Measurements from ENCODE around the gene FOXRED2. TPM values are rescaled to one million over a fixed set of nuclear protein-coding genes. Genes with fewer than 3 reads are reported as not detected.

FOXRED2 gene
- total RNA-seq, 1 donor from 2014 or later, result 48.0 TPM

DNA sequence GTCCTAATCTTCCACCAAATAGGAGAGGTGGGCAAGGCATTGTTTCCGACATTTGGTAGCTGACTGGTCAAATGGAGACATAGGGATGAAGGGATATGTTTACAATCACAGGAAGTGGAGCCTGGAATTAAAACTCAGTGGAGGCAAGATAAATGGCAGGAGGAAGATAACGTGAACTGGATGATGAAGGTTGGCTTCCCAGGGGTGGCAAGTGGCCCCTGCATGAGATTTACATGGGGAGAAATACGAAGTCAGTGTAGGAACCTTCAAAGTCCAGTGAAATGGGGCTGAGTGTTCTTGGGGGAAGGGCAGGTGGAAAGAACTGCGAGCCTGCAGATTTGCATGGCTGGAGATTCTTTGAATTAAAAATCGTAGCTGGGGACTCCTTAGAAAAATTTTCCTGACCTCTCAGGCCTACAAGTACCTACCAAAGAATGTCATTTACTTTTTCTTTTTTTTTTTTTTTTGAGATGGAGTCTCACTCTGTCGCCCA is 724 bp upstream of the FOXRED2 start:
- peak overlapping the region; percentile 67 for H3K4me3 Mint-ChIP-seq (ENCODE audit: unreplicated experiment)
- no peak for DNase-seq (ENCODE audit: extremely low spot score, unreplicated experiment)
- no peaks in the 10 kb centered on the region for H3K9me3 Mint-ChIP-seq (ENCODE audit: unreplicated experiment)
- peaks cover 18% of the 10 kb centered on the region for H3K4me1 Mint-ChIP-seq (ENCODE audit: unreplicated experiment)
- no peaks in the 10 kb centered on the region for H3K27me3 Mint-ChIP-seq (ENCODE audit: unreplicated experiment)
- peaks cover 24% of the 10 kb centered on the region for H3K36me3 Mint-ChIP-seq (ENCODE audit: unreplicated experiment)
- peak overlapping the region; percentile 11 for H3K27ac Mint-ChIP-seq (ENCODE audit: unreplicated experiment)
- TF ChIP-seq, protein P1, sequence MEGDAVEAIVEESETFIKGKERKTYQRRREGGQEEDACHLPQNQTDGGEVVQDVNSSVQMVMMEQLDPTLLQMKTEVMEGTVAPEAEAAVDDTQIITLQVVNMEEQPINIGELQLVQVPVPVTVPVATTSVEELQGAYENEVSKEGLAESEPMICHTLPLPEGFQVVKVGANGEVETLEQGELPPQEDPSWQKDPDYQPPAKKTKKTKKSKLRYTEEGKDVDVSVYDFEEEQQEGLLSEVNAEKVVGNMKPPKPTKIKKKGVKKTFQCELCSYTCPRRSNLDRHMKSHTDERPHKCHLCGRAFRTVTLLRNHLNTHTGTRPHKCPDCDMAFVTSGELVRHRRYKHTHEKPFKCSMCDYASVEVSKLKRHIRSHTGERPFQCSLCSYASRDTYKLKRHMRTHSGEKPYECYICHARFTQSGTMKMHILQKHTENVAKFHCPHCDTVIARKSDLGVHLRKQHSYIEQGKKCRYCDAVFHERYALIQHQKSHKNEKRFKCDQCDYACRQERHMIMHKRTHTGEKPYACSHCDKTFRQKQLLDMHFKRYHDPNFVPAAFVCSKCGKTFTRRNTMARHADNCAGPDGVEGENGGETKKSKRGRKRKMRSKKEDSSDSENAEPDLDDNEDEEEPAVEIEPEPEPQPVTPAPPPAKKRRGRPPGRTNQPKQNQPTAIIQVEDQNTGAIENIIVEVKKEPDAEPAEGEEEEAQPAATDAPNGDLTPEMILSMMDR (IDR thresholded peaks at IDR 0.05), result no peak

DNA sequence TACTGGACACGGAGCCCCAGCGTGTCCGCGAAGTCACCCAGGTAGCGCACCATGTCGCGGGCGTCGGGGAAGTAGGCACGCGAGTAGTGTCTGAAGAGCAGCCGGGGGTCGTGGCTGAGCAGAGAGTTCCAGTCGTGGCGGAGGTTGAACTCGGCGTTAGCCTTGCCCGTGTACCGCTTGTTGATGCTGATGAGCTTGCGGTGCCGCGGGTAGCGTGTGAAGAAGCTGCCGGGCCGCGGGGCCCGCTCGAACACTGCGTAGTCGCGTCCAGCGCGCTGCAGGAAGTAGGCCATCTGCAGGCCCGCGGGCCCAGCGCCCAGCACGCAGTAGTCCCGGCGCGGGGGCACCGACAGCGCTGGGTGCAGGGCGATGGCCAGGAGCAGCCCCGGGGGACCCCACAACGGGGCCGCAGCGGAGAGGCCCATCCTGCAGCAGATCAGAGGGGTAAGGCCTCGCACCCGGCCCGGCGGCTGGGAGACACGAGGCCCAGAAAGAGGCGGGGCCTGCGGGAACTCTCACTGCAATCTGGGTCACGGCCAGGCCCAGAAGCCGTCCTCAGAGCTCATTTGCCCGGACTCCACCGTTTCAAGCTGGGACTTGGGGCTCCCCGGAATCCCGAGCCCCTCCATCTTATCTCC is 723 bp downstream of the FOXRED2 start:
- TF ChIP-seq, protein P1 (IDR thresholded peaks at IDR 0.05), result no peak
- Mint-ChIP-seq H3K27ac (ENCODE audit: unreplicated experiment) (no peak overlapping the region), H3K9me3 (ENCODE audit: unreplicated experiment) (no peaks in the 10 kb centered on the region), H3K27me3 (ENCODE audit: unreplicated experiment) (no peaks in the 10 kb centered on the region), H3K36me3 (ENCODE audit: unreplicated experiment) (peaks cover 12% of the 10 kb centered on the region), H3K4me1 (ENCODE audit: unreplicated experiment) (peaks cover 18% of the 10 kb centered on the region), H3K4me3 (ENCODE audit: unreplicated experiment) (peak overlapping the region; percentile 69)
- no peak for DNase-seq (ENCODE audit: extremely low spot score, unreplicated experiment)

DNA sequence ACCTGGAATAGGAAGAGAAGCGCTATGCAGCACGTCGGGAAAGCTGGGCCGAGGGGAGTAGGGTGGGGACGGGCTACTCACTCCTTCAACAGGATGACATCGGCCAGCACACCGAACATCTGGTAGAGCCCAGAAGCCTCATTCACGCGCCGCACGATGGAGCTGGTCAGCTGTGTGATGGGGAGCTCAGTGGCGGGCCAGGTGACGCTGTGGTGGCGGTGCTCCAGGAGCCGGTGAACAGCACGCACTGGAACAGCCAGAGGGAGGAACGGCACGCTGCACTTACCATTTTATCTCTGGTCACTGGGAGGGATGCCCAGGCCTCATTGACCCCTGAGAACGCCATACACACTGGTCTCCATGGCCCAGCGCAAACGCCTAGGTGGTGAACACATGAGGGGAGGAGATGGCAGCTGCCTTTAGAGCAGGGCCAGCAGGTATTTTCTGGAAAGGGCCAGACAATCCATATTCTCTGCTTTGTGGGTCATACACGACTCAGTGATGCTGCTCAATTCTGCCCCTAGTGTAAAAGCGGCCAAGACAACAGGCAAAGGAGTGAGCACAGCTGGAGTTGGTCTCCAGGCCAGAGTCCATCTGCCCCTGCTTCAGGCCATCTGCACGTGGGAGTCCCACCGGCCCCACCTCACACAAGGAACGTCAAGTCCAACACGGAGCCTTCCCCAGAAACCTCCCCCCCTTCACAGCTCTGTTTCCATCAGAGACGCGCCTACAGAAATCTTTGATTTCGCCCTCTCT is 8.8 kb downstream of the FOXRED2 start:
- H3K4me1 Mint-ChIP-seq (ENCODE audit: unreplicated experiment), result no peaks in the 10 kb centered on the region
- no peak overlapping the region for H3K27ac Mint-ChIP-seq (ENCODE audit: unreplicated experiment)
- H3K4me3 Mint-ChIP-seq (ENCODE audit: unreplicated experiment), result no peak overlapping the region
- no peak for DNase-seq (ENCODE audit: extremely low spot score, unreplicated experiment)
- TF ChIP-seq, protein P1 (IDR thresholded peaks at IDR 0.05), result no peak
- H3K27me3 Mint-ChIP-seq (ENCODE audit: unreplicated experiment), result no peaks in the 10 kb centered on the region
- no peaks in the 10 kb centered on the region for H3K9me3 Mint-ChIP-seq (ENCODE audit: unreplicated experiment)
- H3K36me3 Mint-ChIP-seq (ENCODE audit: unreplicated experiment), result peaks cover 22% of the 10 kb centered on the region

DNA sequence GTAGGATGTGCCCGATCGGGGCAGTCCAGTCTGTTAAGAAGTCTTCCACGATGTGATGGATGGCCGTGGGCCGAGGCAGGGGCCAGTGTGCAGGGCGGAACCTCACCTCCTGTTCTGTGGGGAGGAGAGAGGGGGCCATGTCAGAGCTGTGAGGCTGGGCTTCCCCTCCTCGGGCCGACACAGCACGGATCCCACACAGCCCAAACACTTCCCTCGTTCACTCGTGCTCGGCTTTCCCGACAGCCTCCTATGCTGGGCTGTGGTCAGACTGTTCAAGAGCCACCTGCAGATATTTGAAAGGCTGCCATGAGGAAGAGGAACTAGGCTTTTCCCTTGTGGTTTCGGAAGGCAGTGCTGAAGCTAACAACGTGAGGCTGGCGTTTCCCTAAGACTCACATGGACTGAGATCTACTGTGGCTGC is 13.1 kb downstream of the FOXRED2 start:
- Mint-ChIP-seq H3K9me3 (ENCODE audit: unreplicated experiment) (no peaks in the 10 kb centered on the region), H3K4me3 (ENCODE audit: unreplicated experiment) (no peak overlapping the region), H3K4me1 (ENCODE audit: unreplicated experiment) (no peaks in the 10 kb centered on the region), H3K27ac (ENCODE audit: unreplicated experiment) (no peak overlapping the region), H3K36me3 (ENCODE audit: unreplicated experiment) (peaks cover 25% of the 10 kb centered on the region), H3K27me3 (ENCODE audit: unreplicated experiment) (no peaks in the 10 kb centered on the region)
- DNase-seq (ENCODE audit: extremely low spot score, unreplicated experiment), result no peak
- TF ChIP-seq, protein P1 (IDR thresholded peaks at IDR 0.05), result no peak

DNA sequence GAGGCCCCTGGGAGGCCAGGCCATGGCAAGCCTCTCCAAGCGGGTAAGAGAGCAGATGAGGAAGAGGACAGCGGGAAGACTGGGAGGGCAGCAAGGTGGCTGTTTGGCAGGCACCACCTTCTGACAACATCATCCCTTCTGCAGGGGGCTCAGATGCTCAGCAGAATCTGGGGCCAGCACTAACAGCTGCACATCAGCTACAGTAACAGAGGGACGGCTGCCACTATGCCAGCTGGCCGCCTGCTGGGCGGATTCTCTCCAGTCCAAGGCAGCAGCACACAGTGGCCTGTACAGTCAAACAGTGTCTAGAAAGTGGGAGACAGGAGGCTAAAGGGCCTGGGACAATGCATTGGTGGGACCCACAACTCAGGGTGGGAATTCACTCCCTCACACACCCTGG is 14.7 kb downstream of the FOXRED2 start:
- Mint-ChIP-seq H3K36me3 (ENCODE audit: unreplicated experiment) (peaks cover 25% of the 10 kb centered on the region), H3K4me3 (ENCODE audit: unreplicated experiment) (no peak overlapping the region), H3K27ac (ENCODE audit: unreplicated experiment) (no peak overlapping the region), H3K27me3 (ENCODE audit: unreplicated experiment) (no peaks in the 10 kb centered on the region), H3K4me1 (ENCODE audit: unreplicated experiment) (no peaks in the 10 kb centered on the region), H3K9me3 (ENCODE audit: unreplicated experiment) (no peaks in the 10 kb centered on the region)
- TF ChIP-seq, protein P1 (IDR thresholded peaks at IDR 0.05), result no peak
- DNase-seq (ENCODE audit: extremely low spot score, unreplicated experiment), result no peak

Data from osteocyte (in vitro differentiated cells).